Activated T-cell treated with anti-CD3 and anti-CD28 coated beads for 4 hours (primary cell): ENCODE data around the gene RIPK3.
"Not testable (repeated sequence)": the region's sequence is repeated elsewhere in the genome, so short reads cannot be mapped to it uniquely, and the experiment has no call there.

Experiments
- DNase-seq: peaks from one replicate; pipeline ENCODE4 v3.0.0-alpha.2; 2020

RIPK3 gene

GRCh38 chr14:24369463-24369862, 29.7 kb upstream of the RIPK3 start:
- DNase-seq, result no peak

- no peak for DNase-seq
These were observed 28.9 kb upstream of the RIPK3 start for GRCh38 chr14:24368562-24369252.

- no peak for DNase-seq
These were observed 28.4 kb upstream of the RIPK3 start for GRCh38 chr14:24368212-24368561.

- DNase-seq, result no peak
These were observed 27.9 kb upstream of the RIPK3 start, which contains the start of gene NFATC4 for GRCh38 chr14:24367514-24368211. TSS of gene NFATC4 (plus strand) at chr14:24368184. CDS start at chr14:24368341, 157 bp downstream.

- DNase-seq, result no peak
These were observed 27.1 kb upstream of the RIPK3 start for GRCh38 chr14:24366721-24367513.

GRCh38 chr14:24366413-24366720, 26.6 kb upstream of the RIPK3 start:
- no peak for DNase-seq

GRCh38 chr14:24365600-24366412, 26.0 kb upstream of the RIPK3 start:
- peak; percentile 40 for DNase-seq

GRCh38 chr14:24364841-24365240, 25.1 kb upstream of the RIPK3 start:
- no peak for DNase-seq

GRCh38 chr14:24363401-24363800, 23.6 kb upstream of the RIPK3 start:
- no peak for DNase-seq

GRCh38 chr14:24362241-24362960, 22.6 kb upstream of the RIPK3 start:
- no peak for DNase-seq

GRCh38 chr14:24361326-24361725, 21.5 kb upstream of the RIPK3 start:
- DNase-seq, result no peak

- DNase-seq, result no peak
These were observed 20.5 kb upstream of the RIPK3 start for GRCh38 chr14:24360281-24360680.

GRCh38 chr14:24356208-24356607, 16.4 kb upstream of the RIPK3 start:
- DNase-seq, result no peak

- no peak for DNase-seq
These were observed 15.2 kb upstream of the RIPK3 start for GRCh38 chr14:24355009-24355408.

GRCh38 chr14:24354482-24354825, 14.7 kb upstream of the RIPK3 start:
- not testable (repeated sequence) for DNase-seq

GRCh38 chr14:24353559-24354481, 14.0 kb upstream of the RIPK3 start:
- no peak for DNase-seq

GRCh38 chr14:24351517-24351916, 11.7 kb upstream of the RIPK3 start:
- DNase-seq, result no peak

GRCh38 chr14:24349742-24350141, 10.0 kb upstream of the RIPK3 start:
- DNase-seq, result no peak

GRCh38 chr14:24348186-24348585, 8.4 kb upstream of the RIPK3 start:
- no peak for DNase-seq

- DNase-seq, result no peak
These were observed 7.3 kb upstream of the RIPK3 start for GRCh38 chr14:24347134-24347533.
